Superior temporal gyrus (tissue), 1 donor: ENCODE measurements around the gene GPC6.
A peak's percentile ranks its signal among the peaks of the same experiment; 100 is the strongest.

Experiments used
- DNase-seq: peaks from one replicate; pipeline ENCODE4 v3.0.0-alpha.2; 2016; ENCODE audit errors: extremely low spot score

Gene GPC6

DNA sequence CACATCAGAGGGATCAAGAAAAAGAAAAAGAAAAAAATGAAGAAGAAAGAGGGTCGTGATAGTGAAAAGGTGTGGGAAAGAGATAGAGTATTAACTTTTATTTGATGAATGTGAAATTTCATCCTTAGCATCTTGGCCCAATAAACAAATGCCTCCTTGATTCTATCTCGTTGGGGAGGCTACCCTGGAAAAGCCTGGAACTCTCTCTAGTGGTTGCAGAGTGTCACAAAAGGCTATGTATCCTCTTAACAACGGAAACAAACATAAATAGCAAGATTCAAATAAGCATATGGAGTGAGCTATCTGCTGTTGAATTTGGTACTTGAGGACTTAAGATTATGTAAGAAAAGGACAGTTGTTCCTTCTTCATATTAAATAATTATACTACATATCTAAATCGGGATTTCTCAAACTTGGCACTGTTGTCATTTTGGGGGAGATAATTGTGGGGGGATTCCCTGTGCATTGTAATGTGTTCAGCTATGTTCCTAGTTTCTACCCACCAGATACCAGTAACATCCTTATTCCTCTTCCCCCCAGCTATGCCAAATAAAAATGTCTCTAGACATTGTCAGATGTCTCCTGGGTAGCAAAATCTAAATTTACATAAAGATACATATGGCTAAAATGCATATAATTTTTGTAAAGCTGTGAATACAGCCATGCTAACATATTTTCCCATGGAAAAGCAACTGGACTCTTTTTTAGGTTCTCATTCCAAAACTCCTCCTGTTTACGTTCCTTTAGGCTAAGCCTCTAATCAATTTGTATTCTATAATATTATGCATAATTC is 695.7 kb downstream of the GPC6 start:
- DNase-seq: no peak

GRCh38 chr13:93925990-93926389 is 699.4 kb downstream of the GPC6 start:
- no peak for DNase-seq

GRCh38 chr13:93926425-93926824 is 699.8 kb downstream of the GPC6 start:
- DNase-seq: no peak

DNA sequence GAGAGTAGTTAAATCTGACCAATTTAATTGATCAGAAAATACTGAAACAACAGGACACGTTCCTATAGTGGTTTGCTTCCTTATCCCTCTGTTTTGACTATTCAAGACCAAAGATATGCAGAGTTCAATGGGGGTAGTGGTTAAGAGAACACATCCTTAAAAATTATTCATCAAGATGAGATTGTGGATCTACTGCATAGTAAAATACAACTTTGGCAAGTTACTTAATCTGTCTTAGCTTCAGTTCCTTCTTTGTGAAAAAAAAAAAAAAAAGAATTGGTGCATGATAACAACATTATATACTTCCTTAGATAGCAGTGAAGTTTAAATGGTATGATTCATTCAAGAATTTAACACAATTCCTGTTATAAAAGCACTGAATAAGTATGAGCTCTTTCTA is 700.8 kb downstream of the GPC6 start:
- DNase-seq: no peak

DNA sequence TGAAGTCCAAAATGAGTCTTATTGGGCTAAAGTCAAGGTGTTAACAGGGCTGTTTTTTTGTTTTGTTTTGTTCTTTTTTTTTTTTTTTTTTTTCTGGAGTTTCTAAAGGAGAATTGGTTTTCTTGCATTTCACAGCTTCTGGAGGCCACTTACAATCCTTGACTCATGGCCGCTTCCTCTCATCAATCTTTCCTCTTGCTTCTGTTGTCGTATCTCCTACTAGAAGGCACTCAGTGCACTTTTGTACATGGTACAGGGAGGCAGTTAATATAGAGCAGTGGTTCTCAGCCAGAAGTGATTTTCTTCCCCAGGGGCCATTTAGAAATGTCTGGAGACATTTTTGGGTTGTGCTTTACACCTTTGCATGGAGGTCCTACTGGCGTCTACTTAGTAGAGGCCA is 706.3 kb downstream of the GPC6 start:
- DNase-seq: no peak

GRCh38 chr13:93936901-93937300 is 710.3 kb downstream of the GPC6 start:
- no peak for DNase-seq

DNA sequence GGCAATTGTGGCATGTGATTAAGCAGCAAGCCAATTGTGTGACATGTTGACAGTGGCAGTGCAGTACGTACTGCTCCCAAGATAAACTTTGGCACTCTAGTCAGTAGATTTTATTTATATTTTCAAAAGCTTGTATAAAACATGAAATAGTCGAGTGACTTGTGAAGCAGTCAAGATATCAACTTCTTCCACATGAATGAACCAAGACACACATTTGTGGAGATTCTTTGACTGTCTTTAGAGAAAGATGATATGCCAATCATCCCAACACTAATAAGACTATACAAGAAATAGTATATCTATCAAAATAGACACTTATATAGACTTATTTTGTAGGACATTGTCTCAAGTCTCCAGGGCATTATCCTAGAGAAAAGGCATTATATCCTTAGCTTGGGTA is 714.8 kb downstream of the GPC6 start:
- no peak for DNase-seq

- DNase-seq: no peak
Measured at GRCh38 chr13:93942016-93942415, 715.4 kb downstream of the GPC6 start.

DNA sequence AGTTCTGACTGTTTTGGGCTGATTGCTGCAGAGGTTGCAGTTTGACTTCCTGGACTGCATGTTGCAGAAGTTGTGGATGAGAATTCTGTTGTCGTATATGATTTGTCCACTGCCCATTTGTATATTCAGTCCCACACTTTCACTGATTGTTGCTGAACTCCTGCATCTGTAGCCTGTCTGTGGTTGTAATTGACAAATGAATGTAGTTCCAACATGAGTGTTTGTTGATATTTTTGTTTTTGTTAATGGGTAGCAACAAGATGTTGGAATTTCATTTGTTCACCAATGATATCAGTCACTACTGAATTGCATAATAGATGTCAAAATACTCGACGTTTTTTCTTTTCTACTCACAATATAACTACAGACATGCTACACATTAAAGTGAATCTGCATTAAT is 719.0 kb downstream of the GPC6 start:
- DNase-seq: no peak

- DNase-seq: no peak
Measured at GRCh38 chr13:93946994-93947393, 720.4 kb downstream of the GPC6 start.

GRCh38 chr13:93947651-93948050 is 721.0 kb downstream of the GPC6 start:
- DNase-seq: no peak

GRCh38 chr13:93948162-93948922 is 721.7 kb downstream of the GPC6 start:
- no peak for DNase-seq

DNA sequence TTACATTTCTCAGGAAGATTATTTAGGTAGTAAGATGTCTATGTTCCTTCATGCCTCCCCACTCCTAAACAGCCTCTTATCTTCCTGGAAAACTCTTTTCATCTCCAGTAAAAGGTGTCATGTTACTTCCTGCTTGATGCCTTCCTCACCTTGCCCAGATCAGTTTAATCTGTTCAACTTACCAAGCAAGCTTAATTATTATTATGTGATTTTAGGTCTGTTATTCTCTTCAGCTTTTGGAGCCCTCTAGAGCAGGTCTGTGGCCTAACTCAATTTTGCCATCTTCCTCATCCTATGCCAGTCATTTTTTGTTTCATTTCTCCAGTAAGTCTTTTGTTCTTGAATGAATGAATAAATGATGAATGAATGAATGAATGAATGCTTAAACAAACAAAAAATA is 724.5 kb downstream of the GPC6 start:
- DNase-seq: no peak

- DNase-seq: no peak
Measured at GRCh38 chr13:93951951-93952350, 725.3 kb downstream of the GPC6 start.

DNA sequence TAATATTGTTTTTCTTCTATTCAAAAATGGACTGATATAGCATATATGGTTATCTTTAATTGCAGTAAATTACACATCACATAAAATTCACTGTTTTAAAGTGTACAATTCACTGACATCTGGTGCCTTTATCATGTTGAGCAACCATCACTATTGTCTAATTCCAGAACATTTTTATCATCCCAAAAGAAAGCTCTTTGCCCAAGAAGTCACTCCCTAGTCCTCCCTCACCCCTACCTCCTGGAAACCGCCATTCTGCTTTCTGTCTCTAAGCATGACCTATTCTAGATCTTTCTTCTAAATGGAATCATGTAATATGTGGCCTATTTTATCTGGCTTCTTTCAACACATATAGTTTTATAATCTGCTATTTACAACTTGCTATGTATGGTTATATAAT is 727.2 kb downstream of the GPC6 start:
- DNase-seq: no peak

DNA sequence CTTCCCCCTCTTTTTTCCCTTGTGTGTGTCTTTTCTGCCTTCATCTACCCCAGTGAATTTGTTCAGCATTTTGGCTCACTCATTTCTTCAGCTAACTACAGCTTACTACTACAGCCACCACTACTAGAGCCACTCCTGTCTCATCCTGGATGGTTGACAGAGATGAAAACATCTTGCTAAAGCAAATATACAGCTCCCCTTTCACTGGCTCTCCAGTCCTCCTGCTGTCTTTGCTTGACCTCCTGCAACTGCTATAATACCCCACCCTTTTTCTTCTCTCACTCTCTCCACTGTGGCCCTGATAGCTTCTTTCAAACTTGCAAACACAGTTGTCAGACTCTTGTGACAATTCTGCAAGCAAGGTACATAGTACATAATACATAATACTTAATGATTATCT is 729.3 kb downstream of the GPC6 start:
- no peak for DNase-seq

- DNase-seq: peak; percentile 19
Measured at GRCh38 chr13:93956426-93956825, 729.8 kb downstream of the GPC6 start.

DNA sequence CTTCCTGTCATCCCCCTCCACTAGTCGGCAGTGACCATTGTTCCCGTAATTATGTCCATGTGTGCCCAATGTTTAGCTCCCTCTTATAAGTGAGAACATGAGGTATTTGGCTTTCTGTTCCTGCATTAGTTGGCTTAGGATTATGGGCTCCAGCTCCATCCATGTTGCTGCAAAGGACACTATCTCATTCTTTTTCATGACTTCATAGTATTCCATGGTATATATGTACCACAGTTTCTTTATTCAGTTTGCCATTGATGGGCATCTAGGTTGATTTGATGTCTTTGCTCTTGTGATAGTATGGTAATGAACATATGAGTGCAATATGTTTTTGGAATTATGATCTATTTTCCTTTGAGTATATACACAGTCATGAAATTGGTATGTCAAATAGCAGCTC is 730.8 kb downstream of the GPC6 start:
- no peak for DNase-seq

DNA sequence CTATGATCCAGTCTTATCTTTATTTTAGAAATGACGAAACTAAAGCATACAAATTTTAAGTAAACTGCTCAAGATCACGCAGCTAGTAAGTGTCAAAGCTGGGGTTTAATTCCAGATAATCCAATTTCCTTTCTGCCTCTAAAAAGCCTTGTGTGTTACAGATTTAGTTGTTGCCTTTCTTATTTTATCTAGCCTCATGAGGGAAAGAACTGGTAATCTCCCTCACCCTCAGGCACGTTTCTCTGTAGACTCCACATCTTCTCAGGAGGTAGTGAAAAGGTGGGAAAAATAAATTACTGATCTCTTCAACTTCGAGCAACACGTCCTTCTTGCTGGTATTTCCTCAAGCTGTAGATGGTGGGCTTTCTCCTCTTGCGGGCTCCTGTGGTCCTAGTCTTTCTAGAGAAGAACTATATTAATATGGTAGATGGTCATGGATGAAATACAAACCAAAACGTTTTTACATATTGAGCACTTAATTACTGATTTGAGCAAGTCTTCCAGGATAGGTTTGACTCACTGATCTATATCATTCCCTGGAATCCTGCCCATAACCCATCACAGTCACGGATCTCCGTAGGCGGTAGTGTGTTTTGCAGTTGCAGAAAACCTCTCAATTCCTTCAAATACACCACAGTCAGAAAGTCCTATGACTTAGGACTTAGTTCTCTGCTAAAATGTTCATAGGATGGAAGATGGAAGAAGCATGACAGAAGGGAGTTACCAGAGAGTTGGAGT is 733.4 kb downstream of the GPC6 start:
- DNase-seq: no peak

GRCh38 chr13:93963266-93964145 is 736.9 kb downstream of the GPC6 start:
- DNase-seq: no peak

GRCh38 chr13:93964146-93964512 is 737.5 kb downstream of the GPC6 start:
- no peak for DNase-seq

GRCh38 chr13:93965587-93965986 is 739.0 kb downstream of the GPC6 start:
- no peak for DNase-seq
